Activated CD4-positive, alpha-beta T cell treated with anti-CD3 and anti-CD28 coated beads, Interleukin-2, amount 10 ng/mL, durations not matched to agents 24 days and 14 days (primary cell): ENCODE measurements around the gene FBXW12. TPM values are rescaled to one million over a fixed set of nuclear protein-coding genes. Genes with fewer than 3 reads are reported as not detected.

Source experiments
- DNase-seq: peaks from one replicate; pipeline ENCODE4 v3.0.0; 2022
- H3K27ac Mint-ChIP-seq: one replicate; pipeline ENCODE4 v1.8.0; 2022; ENCODE audit warnings: mild to moderate bottlenecking, mixed read lengths
- H3K27me3 Mint-ChIP-seq: one replicate; pipeline ENCODE4 v1.8.0; 2022; ENCODE audit warnings: mixed read lengths
- H3K36me3 Mint-ChIP-seq: one replicate; pipeline ENCODE4 v1.8.0; 2022; ENCODE audit warnings: low read depth, mild to moderate bottlenecking, mixed read lengths
- H3K4me1 Mint-ChIP-seq: one replicate; pipeline ENCODE4 v1.8.0; 2021; ENCODE audit warnings: mixed read lengths
- H3K4me3 Mint-ChIP-seq: one replicate; pipeline ENCODE4 v1.8.0; 2022; ENCODE audit warnings: mild to moderate bottlenecking, moderate library complexity, mixed read lengths
- H3K9me3 Mint-ChIP-seq: one replicate; pipeline ENCODE4 v1.8.0; 2021; ENCODE audit warnings: mixed read lengths
- intact Hi-C: fragments of 100-400 bp; cut with micrococcal nuclease; formaldehyde crosslinking; loops from one replicate; pipeline ENCODE4 v1.15.1; 2023
- total RNA-seq: library from RNA; stranded (reverse); gene quantifications from 2 replicates; pipeline ENCODE4 v1.2.3, GENCODE V29; 2022

The FBXW12 gene
- total RNA-seq, 1 donor from 2014 or later = 0.14 TPM

GRCh38 chr3:48426944-48427629, 55.1 kb downstream of the FBXW12 start:
- H3K9me3 Mint-ChIP-seq = no peaks in the 10 kb centered on the region
- no peak for DNase-seq
- H3K27me3 Mint-ChIP-seq = peaks cover 20% of the 10 kb centered on the region
- peaks cover 11% of the 10 kb centered on the region for H3K36me3 Mint-ChIP-seq
- no peak overlapping the region for H3K4me3 Mint-ChIP-seq
- intact Hi-C loops = no loop called here
- no peak overlapping the region for H3K27ac Mint-ChIP-seq
- peaks cover 17% of the 10 kb centered on the region for H3K4me1 Mint-ChIP-seq

- intact Hi-C loops = no loop called here
- Mint-ChIP-seq H3K4me3 (peak overlapping the region; percentile 58), H3K36me3 (peaks cover 11% of the 10 kb centered on the region), H3K4me1 (peaks cover 19% of the 10 kb centered on the region), H3K9me3 (no peaks in the 10 kb centered on the region), H3K27ac (no peak overlapping the region), H3K27me3 (peaks cover 20% of the 10 kb centered on the region)
- no peak for DNase-seq
Measured at GRCh38 chr3:48427630-48427962, 55.6 kb downstream of the FBXW12 start.

GRCh38 chr3:48428088-48428571, 56.1 kb downstream of the FBXW12 start:
- H3K4me3 Mint-ChIP-seq = peak overlapping the region; percentile 58
- intact Hi-C loops = no loop called here
- peak overlapping the region; percentile 8 for H3K27ac Mint-ChIP-seq
- peaks cover 11% of the 10 kb centered on the region for H3K36me3 Mint-ChIP-seq
- DNase-seq = no peak
- H3K4me1 Mint-ChIP-seq = peaks cover 19% of the 10 kb centered on the region
- peaks cover 20% of the 10 kb centered on the region for H3K27me3 Mint-ChIP-seq
- H3K9me3 Mint-ChIP-seq = no peaks in the 10 kb centered on the region

- H3K4me3 Mint-ChIP-seq = peak overlapping the region; percentile 58
- peaks cover 11% of the 10 kb centered on the region for H3K36me3 Mint-ChIP-seq
- no peak for DNase-seq
- peaks cover 19% of the 10 kb centered on the region for H3K4me1 Mint-ChIP-seq
- no peaks in the 10 kb centered on the region for H3K9me3 Mint-ChIP-seq
- peaks cover 20% of the 10 kb centered on the region for H3K27me3 Mint-ChIP-seq
- no peak overlapping the region for H3K27ac Mint-ChIP-seq
- intact Hi-C loops = no loop called here
Measured at GRCh38 chr3:48428572-48429316, 56.7 kb downstream of the FBXW12 start.

- H3K36me3 Mint-ChIP-seq = peaks cover 18% of the 10 kb centered on the region
- H3K9me3 Mint-ChIP-seq = no peaks in the 10 kb centered on the region
- H3K27ac Mint-ChIP-seq = no peak overlapping the region
- H3K4me1 Mint-ChIP-seq = peaks cover 23% of the 10 kb centered on the region
- H3K4me3 Mint-ChIP-seq = peak overlapping the region; percentile 86
- peak; percentile 90 for DNase-seq
- peaks cover 20% of the 10 kb centered on the region for H3K27me3 Mint-ChIP-seq
- intact Hi-C loops = no loop called here
Measured at GRCh38 chr3:48429317-48429959, 57.4 kb downstream of the FBXW12 start.

GRCh38 chr3:48429960-48430707, 58.1 kb downstream of the FBXW12 start, which contains the start of gene PLXNB1:
Gene PLXNB1 (minus strand): TSS chr3:48430086. CDS start chr3:48424611, 5,475 bp downstream.
- DNase-seq = peak; percentile 69
- Mint-ChIP-seq H3K9me3 (no peaks in the 10 kb centered on the region), H3K27ac (peak within 1 kb of the TSS; percentile 75), H3K4me1 (peaks cover 20% of the 10 kb centered on the region), H3K36me3 (peaks cover 21% of the 10 kb centered on the region), H3K4me3 (peak within 1 kb of the TSS; percentile 86), H3K27me3 (peaks cover 20% of the 10 kb centered on the region)
- intact Hi-C loops = no loop called here

- H3K36me3 Mint-ChIP-seq = peaks cover 21% of the 10 kb centered on the region
- no peaks in the 10 kb centered on the region for H3K9me3 Mint-ChIP-seq
- peaks cover 19% of the 10 kb centered on the region for H3K27me3 Mint-ChIP-seq
- peaks cover 23% of the 10 kb centered on the region for H3K4me1 Mint-ChIP-seq
- intact Hi-C loops = no loop called here
- H3K27ac Mint-ChIP-seq = no peak overlapping the region
- no peak for DNase-seq
- peak overlapping the region; percentile 86 for H3K4me3 Mint-ChIP-seq
Measured at GRCh38 chr3:48430708-48431101, 58.7 kb downstream of the FBXW12 start.

GRCh38 chr3:48431224-48432029, 59.4 kb downstream of the FBXW12 start:
- no peak overlapping the region for H3K27ac Mint-ChIP-seq
- H3K4me3 Mint-ChIP-seq = peak overlapping the region; percentile 86
- peaks cover 23% of the 10 kb centered on the region for H3K4me1 Mint-ChIP-seq
- no peak for DNase-seq
- H3K36me3 Mint-ChIP-seq = peaks cover 21% of the 10 kb centered on the region
- no peaks in the 10 kb centered on the region for H3K9me3 Mint-ChIP-seq
- H3K27me3 Mint-ChIP-seq = peaks cover 19% of the 10 kb centered on the region
- intact Hi-C loops = no loop called here

- Mint-ChIP-seq H3K4me1 (peaks cover 25% of the 10 kb centered on the region), H3K27me3 (peaks cover 11% of the 10 kb centered on the region), H3K9me3 (no peaks in the 10 kb centered on the region), H3K27ac (no peak overlapping the region), H3K4me3 (no peak overlapping the region), H3K36me3 (peaks cover 21% of the 10 kb centered on the region)
- DNase-seq = no peak
- intact Hi-C loops = no loop called here
Measured at GRCh38 chr3:48432411-48433371, 60.7 kb downstream of the FBXW12 start.

- DNase-seq = no peak
- Mint-ChIP-seq H3K9me3 (no peaks in the 10 kb centered on the region), H3K27me3 (peaks cover 3% of the 10 kb centered on the region), H3K36me3 (peaks cover 21% of the 10 kb centered on the region), H3K4me3 (no peak overlapping the region), H3K4me1 (peaks cover 32% of the 10 kb centered on the region), H3K27ac (no peak overlapping the region)
- intact Hi-C loops = no loop called here
Measured at GRCh38 chr3:48433472-48434118, 61.6 kb downstream of the FBXW12 start.

GRCh38 chr3:48434591-48435222, 62.7 kb downstream of the FBXW12 start:
- Mint-ChIP-seq H3K4me3 (no peak overlapping the region), H3K36me3 (peaks cover 21% of the 10 kb centered on the region), H3K27me3 (peaks cover 3% of the 10 kb centered on the region), H3K4me1 (peaks cover 37% of the 10 kb centered on the region), H3K9me3 (no peaks in the 10 kb centered on the region), H3K27ac (no peak overlapping the region)
- no peak for DNase-seq
- intact Hi-C loops = no loop called here
